PC-3 (cell line): ENCODE measurements around the gene TBC1D25.

Experiments used
- EZH2 ChIP-seq: fragments of 300-600 bp; sonication (generic); IDR thresholded peaks from one replicate; pipeline ENCODE4 v1.6.1; 2017; ENCODE audit warnings: antibody characterized with exemption, mild to moderate bottlenecking, low read length; ENCODE audit not compliant: unreplicated experiment
- EZH2phosphoT487 ChIP-seq: fragments of 300-600 bp; sonication (generic); IDR thresholded peaks from 2 replicates; pipeline ENCODE4 v1.6.1; 2018; ENCODE audit warnings: mild to moderate bottlenecking, antibody characterized with exemption, low read length, borderline replicate concordance

DNA sequence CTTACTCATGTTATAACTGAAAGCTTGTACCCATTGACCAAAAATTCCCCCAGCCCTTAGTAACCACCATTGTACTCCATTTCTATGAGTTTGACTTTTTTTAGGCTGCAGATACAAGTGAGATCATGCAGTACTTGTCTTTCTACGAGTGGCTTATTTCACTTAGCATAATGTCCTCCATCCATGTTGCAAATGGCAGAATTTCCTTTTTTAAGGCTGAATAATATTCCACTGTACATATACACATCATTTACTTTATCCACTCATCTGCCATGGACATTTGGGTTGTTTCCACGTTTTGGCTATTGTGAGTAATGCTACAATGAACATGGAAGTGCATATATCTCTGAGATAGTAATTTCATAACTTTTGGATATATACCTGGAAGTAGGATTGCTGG, 45.2 kb downstream of the TBC1D25 start:
- TF ChIP-seq EZH2phosphoT487 (no peak), EZH2 (no peak)
